Measurements from ENCODE around the gene POLR2E.

The POLR2E gene

DNA sequence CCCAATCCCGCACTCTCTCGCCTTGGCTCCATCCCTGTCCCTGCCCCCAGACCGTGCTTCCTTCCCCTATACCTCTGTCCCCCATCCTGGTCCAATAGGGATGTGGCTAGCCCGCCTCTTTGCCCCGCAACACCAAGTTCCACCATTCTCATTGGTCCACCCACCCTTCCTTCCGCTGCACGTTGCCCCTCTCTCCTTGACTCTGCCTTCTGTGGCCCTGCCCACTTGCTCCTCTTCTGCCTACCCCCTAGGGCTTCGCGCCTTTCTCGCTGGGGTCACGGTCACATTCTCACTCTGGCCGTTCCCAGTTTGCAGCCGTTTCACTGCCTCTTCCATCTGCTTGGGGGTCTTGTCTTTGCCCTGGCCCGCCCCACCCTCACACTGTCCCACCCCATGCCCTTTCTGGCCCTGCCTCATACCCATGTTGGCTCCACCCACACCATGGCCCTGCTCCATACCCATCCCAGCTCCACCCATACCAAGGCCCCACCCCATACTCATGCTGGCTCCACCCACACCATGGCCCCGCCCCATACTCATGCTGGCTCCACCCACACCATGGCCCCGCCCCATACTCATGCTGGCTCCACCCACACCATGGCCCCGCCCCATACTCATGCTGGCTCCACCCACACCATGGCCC lies 32.7 kb downstream of the POLR2E start:
- peak; percentile 76 for DNase-seq

DNA sequence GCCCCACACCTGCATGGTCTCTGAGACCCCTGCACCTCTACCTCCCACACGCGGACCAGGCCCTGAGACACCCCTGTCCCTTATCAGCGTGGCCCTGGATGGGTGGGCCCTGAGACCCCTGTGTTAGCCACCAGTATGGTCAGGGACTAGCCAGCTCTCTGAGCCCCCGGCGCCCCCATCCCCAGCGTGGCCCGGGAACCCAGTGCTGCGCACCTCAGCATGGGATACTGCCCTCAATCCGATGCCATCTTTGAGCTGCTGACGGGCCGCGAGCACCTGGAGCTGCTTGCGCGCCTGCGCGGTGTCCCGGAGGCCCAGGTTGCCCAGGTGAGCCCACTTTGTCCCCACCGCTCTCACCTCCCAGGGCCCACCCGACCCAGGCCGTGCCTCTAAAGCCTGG lies 33.2 kb downstream of the POLR2E start:
- no peak for DNase-seq

DNA sequence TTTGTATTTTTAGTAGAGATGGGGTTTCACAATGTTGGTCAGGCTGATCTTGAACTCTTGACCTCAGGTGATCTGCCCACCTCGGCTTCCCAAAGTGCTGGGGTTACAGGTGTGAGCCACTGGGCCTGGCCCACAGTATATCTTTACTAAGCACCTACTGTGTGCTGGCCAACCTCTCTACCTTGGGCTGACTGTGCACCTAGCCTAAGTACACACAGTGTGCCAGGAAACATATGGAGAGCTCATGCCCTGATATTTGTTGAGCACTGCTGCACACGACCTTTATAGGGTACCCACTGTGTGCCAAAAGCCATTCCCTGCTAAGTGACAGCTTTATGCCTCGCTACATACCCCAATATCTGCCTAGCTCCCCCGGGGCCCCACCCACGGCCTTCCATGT lies 34.5 kb downstream of the POLR2E start:
- no peak for DNase-seq

DNA sequence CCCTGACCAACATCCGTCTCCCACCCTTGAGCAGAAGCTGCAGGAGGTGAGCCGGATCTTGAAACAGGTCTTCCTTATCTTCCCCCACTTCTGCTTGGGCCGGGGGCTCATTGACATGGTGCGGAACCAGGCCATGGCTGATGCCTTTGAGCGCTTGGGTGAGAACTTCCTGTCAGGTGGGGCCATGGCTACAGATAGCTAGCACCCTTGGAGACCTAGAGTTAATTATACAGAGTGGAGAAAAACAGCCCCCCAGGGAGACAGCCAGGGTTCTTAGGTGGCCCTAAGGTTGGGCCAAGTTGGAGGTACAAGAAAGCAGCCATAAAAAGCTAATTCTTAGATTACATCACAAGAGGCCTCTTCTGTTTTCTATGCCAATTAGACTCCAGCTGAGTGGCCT lies 37.1 kb downstream of the POLR2E start:
- no peak for DNase-seq

DNA sequence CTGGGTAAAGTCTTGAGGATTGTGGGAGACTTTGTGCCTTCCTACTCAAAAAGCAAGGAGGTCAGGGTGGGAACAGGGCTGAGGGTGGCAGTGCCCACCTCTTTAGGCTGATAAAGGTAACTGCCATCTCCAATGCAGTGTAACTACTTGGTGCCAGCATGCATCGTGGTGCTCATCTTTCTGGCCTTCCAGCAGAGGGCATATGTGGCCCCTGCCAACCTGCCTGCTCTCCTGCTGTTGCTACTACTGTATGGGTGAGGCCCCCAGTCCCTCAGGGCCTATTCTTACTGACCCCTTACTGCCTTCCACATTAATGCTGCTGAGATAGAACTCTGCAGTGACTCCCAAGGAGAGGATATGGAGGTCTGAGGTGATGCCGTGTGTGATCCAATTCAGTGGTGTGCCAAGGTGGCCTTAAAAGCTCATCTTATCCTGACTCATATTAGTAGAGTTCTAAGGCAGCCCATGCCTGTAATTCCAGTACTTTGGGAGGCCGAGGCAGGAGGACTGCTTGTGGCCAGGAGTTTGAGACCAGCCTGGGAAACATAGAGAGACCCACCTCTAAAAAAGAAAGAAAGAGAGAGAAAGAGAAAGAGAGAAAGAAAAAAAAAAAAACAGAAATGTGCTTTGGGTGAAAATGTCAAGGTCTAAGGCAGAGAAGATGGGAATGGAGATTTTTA lies 37.9 kb downstream of the POLR2E start:
- DNase-seq = peak; percentile 76

DNA sequence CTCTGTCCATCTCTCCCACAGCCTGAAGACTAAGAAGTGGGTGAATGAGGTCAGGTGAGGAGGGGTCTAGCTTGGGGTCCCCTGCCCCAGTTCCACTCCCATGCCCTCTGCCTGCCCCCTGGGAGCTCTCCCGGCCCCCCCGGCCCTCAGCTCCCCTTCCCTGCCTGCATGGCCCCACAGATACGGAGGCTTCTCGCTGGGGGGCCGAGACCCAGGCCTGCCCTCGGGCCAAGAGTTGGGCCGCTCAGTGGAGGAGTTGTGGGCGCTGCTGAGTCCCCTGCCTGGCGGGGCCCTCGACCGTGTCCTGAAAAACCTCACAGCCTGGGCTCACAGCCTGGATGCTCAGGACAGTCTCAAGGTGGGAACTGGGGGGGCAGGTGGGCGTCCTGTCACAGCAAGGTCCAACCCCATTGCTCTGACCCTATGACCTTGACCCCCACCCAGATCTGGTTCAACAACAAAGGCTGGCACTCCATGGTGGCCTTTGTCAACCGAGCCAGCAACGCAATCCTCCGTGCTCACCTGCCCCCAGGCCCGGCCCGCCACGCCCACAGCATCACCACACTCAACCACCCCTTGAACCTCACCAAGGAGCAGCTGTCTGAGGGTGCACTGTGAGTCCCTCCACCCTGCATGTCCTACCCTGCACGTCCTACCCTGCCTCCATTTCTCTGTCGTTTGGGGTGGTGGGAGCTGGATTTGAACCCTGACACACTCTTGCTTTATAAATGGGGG lies 39.1 kb downstream of the POLR2E start:
- no peak for DNase-seq

DNA sequence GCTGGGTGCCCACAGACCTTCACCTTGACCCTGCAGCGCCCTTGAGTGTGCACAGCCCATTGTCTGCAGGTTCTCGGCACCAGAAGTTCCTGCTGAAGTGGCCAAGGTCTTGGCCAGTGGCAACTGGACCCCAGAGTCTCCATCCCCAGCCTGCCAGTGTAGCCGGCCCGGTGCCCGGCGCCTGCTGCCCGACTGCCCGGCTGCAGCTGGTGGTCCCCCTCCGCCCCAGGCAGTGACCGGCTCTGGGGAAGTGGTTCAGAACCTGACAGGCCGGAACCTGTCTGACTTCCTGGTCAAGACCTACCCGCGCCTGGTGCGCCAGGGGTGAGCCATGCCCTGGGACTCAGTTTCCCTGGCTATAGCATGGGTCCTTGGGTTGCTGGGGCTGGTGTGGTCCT lies 40.1 kb downstream of the POLR2E start:
- DNase-seq = no peak

DNA sequence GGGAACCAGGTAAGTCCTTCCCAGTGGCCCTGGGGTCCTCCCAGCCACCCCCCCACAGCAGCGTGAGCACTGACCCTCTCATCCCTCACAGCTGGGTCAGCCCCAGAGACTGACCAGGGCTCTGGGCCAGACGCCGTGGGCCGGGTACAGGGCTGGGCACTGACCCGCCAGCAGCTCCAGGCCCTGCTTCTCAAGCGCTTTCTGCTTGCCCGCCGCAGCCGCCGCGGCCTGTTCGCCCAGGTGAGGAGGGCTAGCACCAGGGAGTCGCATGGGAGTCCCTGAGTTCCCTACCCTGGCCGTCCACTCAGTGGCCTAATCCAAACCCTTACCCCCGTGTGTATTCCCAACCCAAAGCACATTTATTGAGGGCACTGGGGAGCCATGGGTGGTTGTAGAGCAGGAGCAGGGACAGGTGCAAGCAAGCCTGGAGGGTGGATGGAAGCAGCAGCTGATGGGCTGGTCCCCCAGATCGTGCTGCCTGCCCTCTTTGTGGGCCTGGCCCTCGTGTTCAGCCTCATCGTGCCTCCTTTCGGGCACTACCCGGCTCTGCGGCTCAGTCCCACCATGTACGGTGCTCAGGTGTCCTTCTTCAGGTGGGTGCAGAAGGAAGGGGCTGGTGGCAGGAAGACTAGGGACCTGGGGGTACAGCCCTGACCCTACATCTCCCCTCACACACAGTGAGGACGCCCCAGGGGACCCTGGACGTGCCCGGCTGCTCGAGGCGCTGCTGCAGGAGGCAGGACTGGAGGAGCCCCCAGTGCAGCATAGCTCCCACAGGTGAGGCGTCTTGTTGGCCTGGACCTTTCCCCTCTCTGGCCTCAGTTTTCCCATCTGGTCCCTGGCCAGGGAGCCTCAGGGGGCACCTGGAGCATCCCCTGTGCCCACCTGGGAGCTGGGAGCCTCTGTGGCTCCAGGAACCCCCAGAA lies 40.8 kb downstream of the POLR2E start:
- no peak for DNase-seq

DNA sequence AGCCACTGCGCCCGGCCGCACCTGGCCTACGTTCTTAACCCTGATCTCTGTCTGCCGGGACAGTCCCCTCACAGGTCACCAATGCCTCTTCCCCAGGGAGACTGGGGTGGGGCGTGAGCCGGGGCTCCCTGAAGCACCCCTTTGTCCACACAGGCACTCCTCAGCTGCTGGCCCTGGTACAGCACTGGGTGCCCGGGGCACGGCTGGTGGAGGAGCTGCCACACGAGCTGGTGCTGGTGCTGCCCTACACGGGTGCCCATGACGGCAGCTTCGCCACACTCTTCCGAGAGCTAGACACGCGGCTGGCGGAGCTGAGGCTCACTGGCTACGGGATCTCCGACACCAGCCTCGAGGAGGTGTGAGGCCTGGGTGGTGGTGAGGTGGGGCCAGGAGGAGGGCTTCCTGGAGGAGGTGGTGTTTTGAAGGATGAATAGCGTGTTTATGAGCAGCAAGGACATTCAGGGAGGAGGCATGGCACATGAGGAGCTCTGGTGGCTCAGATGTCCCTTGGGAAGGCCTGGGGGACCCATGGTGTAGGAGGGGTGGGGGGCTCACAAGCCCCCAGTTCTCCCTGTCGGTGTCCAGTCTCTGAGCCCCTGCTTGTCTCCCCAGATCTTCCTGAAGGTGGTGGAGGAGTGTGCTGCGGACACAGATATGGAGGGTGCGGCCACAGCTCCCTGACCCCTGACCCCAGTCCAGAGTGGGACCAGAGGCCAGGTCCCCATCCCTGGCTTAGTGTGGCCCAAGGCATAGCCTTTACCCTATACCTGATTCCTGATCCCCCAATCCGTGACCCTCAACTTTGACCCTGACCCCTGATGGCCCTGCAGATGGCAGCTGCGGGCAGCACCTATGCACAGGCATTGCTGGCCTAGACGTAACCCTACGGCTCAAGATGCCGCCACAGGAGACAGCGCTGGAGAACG lies 41.7 kb downstream of the POLR2E start:
- DNase-seq = no peak

DNA sequence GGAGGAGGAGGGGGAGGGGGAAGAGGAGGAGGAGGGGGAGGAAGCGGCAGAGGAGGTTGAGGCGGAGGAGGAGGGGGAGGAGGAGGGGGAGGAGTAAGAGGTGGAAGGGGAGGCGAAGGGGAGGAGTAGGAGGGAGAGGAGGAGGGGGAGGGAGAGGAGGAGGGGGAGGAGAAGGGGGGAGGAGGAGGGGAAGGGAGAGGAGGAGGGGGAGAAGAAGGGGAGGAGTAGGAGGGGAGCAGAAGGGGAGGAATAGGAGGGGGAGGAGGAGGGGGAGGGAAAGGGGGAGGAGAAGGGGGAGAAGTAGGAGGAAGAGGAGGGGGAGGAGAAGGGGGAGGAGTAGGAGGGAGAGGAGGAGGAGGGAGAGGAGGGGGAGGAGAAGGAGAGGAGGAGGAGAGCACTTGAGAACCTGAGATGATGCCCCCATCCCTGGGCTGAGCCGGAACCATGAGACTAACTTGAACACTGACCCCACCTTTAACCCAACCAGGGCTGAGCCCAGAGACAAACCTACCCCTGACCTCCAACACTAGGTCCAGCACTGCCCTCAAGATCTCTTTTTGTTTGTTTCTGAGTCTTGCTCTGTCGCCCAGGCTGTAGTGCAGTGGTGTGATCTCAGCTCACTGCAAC lies 42.7 kb downstream of the POLR2E start:
- DNase-seq = no peak

DNA sequence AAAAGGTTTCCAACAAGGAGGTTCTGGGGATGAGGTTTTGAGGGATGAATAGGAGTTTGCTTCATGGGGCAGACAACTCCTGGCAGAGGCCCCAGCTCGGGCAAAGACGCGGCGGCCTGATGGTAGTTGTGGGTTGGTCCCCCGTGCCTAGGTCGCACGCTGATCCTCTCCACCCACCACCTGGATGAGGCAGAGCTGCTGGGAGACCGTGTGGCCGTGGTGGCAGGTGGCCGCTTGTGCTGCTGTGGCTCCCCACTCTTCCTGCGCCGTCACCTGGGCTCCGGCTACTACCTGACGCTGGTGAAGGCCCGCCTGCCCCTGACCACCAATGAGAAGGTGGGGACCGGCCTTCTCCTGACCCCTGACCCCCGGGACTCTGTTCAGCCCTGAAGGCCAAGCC lies 43.4 kb downstream of the POLR2E start:
- DNase-seq = no peak

DNA sequence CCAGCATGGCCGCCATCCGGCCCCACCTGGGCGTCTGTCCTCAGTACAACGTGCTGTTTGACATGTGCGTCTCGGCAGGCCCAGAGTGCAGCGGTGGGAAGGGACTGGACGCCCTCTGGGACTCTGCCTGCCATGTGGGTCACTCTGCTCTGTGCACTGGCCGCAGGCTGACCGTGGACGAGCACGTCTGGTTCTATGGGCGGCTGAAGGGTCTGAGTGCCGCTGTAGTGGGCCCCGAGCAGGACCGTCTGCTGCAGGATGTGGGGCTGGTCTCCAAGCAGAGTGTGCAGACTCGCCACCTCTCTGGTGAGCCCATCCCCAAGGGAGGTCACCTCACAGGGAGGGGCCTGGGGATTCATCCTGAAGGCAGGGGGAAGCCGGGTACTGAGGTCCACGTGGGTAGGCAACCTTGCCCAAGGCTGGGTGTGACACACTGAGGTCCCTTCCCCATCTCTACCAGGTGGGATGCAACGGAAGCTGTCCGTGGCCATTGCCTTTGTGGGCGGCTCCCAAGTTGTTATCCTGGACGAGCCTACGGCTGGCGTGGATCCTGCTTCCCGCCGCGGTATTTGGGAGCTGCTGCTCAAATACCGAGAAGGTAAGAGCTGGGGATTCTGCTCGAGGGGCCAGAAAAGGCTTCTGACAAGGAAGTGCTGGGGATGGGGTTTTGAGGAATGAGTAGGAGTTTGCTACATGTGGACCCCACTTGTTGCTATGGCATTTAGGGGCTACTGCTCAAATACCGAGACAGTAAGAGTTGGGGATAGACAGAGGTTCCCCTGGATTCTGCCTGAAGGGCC lies 44.0 kb downstream of the POLR2E start:
- no peak for DNase-seq

DNA sequence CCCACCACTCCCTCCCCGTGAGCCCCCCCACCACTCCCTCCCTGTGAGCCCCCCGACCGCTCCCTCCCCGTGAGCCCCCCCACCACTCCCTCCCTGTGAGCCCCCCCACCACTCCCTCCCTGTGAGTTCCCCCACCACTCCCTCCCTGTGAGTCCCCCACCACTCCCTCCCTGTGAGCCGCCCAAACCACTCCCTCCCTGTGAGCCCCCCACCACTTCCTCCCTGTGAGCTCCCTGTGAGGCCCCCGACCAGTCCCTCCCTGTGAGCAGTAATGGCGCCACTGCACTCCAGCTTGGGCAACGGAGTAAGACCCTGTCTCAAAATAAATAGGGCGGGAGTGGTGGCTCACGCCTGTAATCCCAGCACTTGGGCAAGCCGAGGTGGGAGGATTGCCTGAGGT lies 45.4 kb downstream of the POLR2E start:
- DNase-seq = no peak

DNA sequence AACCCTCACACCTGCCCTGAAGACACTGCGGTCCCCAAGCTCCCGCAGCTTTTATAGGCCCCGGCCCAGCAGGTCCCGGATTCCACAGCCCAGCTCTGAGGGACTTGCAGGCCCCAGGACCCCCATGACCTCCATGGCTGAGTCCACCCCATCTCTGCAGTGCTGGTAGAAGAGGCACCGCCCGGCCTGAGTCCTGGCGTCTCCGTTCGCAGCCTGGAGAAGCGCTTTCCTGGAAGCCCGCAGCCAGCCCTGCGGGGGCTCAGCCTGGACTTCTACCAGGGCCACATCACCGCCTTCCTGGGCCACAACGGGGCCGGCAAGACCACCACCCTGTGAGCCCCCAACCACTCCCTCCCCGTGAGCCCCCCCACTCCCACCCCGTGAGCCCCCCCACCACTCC lies 46.1 kb downstream of the POLR2E start:
- no peak for DNase-seq

DNA sequence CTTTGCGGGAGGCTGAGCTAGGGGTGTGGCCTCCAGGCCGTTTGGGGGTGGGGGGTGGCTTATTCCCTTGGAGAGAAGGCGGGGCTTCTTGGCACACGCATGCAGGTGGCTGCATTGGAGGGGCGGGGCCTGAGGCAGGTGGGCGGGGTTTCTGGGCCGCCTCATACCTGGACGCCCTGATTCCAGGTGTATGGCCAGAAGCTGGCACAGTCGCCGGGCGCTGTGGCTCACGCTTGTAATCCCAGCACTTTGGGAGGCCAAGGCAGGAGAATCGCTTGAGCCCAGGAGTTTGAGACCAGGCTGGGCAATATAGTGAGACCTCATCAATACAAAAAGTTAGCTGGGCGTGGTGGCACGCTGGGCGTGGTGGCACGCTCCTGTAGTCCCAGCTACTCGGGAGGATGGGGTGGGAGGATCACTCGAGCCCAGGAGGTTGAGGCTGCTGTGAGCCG lies 47.5 kb downstream of the POLR2E start:
- no peak for DNase-seq

DNA sequence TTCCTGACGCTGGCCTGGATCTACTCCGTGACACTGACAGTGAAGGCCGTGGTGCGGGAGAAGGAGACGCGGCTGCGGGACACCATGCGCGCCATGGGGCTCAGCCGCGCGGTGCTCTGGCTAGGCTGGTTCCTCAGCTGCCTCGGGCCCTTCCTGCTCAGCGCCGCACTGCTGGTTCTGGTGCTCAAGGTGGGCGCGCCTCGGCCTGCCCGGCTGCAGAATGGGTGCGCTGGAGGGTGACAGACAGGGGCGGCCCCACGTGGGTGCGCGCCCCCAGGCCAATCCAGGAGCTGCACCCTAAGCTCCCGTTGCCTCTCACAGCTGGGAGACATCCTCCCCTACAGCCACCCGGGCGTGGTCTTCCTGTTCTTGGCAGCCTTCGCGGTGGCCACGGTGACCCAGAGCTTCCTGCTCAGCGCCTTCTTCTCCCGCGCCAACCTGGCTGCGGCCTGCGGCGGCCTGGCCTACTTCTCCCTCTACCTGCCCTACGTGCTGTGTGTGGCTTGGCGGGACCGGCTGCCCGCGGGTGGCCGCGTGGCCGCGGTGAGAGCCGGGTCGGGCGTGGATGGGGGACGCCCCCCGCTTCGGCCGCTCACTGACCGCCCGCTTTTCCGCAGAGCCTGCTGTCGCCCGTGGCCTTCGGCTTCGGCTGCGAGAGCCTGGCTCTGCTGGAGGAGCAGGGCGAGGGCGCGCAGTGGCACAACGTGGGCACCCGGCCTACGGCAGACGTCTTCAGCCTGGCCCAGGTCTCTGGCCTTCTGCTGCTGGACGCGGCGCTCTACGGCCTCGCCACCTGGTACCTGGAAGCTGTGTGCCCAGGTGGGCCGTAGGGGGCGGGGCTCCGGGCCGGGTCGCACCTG lies 48.1 kb downstream of the POLR2E start:
- no peak for DNase-seq

DNA sequence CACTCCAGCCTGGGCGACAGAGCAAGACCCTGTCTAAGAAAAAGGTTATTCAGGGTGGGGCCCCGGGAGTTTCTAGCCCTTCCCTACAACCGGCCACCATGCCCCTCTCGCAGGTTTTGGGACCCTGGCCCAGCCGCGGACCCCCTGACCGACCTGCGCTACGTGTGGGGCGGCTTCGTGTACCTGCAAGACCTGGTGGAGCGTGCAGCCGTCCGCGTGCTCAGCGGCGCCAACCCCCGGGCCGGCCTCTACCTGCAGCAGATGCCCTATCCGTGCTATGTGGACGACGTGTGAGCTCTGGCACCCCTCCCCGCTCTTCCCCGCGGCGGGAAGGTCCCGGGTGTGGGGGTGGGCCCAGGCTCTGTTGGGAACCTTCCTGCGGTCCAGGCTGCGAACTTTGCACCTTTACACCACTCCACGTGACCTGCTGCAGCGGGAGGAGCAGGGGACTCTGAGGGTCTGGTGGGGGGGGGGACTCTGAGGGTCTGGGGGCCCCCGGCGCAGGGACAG lies 49.0 kb downstream of the POLR2E start:
- DNase-seq = no peak

DNA sequence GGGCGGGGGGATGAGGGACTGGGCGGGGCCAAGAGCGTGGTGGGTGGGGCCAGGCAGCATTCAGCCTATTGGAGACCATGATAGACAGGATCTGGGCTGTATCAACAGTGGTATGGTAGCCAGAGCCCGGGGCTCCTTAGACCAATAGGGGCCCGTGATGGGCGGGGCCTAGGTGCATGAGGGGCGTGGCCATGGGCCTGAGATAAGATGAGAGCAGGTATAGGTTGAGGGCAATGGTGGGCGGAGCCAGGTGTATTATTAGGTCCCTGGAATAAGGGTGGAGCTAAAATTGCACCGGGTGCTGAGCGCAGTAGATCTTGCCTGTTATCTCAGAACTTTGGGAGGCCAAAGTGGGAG lies 50.0 kb downstream of the POLR2E start:
- peak; percentile 92 for DNase-seq
